ENCODE measurements around the gene SBK1.
"Not testable (repeated sequence)": the region's sequence is repeated elsewhere in the genome, so short reads cannot be mapped to it uniquely, and the experiment has no call there.

Gene SBK1

DNA sequence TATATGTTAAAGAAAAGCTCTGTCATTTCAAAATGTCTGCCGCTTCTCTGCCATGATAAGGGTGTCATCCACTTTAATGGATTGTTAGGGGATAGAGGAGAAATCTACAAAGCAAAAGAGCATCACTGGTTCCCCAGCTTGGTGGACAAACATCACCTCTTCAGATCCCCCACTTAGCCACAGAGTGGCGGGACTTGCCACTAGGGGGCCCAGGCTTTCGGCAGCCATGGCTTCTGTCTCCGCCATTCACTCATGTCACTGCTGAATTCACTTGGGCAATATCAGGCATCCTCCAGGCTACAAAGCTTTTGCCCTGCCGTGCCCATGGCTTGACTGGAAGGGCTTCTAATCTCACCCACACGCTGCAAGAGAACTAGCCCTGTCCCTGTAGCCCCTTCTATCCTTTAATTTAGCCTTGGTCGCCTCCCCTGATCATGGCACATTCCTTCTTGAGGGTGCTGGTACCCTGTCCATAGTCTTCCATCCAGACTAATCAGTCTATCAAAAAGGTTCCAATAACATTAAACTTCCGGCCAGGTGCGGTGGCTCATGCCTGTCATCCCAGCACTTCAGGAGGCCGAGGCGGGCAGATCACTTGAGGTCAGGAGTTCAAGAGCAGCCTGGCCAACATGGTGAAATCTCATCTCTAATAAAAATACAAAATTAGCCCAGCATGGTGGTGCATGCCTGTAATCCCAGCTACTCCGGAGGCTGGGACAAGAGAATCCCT lies 34.7 kb downstream of the SBK1 start:
- H3K4me3 Mint-ChIP-seq = no peak overlapping the region
- H3K27me3 Mint-ChIP-seq = no peaks in the 10 kb centered on the region
- H3K36me3 Mint-ChIP-seq (ENCODE audit: low read depth) = no peaks in the 10 kb centered on the region
- H3K4me1 Mint-ChIP-seq (ENCODE audit: low read depth) = peaks cover 3% of the 10 kb centered on the region
- no peaks in the 10 kb centered on the region for H3K9me3 Mint-ChIP-seq
- no peak overlapping the region for H3K27ac Mint-ChIP-seq

DNA sequence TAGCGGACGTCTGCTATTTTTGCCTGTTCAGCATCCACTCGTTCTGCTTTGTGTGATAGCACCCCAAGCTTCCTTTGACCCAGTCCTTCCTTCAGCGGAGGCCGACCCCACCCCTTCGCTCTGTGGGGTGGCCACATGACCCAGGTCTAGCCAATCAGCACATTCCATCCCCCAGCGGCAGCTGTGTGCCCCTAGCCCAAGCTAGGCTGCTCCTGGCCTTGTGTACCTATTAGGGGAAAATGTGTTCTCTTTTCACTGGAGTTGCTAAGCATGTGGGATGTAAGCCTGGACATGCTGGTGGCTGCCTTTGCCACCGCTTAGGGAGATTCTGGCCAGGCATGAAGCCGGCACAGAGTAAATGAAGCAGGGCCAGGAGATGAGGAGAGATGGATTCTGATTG lies 37.9 kb downstream of the SBK1 start:
- H3K4me3 Mint-ChIP-seq; H3K4me1 Mint-ChIP-seq (ENCODE audit: low read depth); H3K27me3 Mint-ChIP-seq; H3K27ac Mint-ChIP-seq; H3K36me3 Mint-ChIP-seq (ENCODE audit: low read depth); H3K9me3 Mint-ChIP-seq: not testable (repeated sequence)

DNA sequence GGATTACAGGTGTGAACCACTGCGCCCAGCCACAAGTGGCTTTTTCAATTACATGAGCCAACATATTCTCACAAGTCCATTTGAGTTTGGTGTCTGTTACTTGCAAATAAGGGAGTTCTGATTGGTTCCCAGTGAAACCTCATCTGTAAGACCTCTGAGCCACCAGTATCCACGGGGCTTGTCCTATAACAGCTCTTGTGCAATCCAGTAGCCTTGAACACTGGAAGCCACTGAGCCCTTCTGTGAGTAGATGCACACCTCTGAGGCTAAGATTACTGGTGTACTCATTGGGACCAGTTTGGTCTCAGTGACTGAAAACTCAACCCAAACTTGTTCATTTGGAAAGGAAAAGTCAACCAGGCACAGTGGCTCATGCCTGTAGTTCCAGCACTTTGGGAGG lies 38.7 kb downstream of the SBK1 start:
- H3K4me1 Mint-ChIP-seq (ENCODE audit: low read depth); H3K36me3 Mint-ChIP-seq (ENCODE audit: low read depth); H3K27ac Mint-ChIP-seq; H3K9me3 Mint-ChIP-seq; H3K27me3 Mint-ChIP-seq; H3K4me3 Mint-ChIP-seq: not testable (repeated sequence)

DNA sequence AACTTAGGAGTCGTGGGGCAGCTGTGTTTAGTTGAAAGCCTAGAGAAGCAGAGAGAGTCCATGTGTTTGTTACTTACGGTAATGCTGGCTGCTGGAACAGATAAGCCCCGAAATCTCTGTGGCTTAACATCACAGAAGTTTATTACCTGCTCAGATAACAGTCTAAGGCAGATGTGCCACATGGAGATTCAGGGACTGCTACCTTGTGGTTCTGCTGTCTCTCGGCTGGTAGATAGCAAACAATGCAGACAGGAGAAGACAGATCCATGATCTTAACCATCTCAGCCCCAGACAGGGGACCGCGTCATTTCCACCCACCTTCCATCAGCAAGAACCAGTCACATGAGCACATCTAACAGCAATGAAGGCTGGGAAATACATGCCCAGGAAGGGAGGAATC lies 40.3 kb downstream of the SBK1 start:
- not testable (repeated sequence) for H3K9me3 Mint-ChIP-seq; H3K27me3 Mint-ChIP-seq; H3K36me3 Mint-ChIP-seq (ENCODE audit: low read depth); H3K4me1 Mint-ChIP-seq (ENCODE audit: low read depth); H3K4me3 Mint-ChIP-seq; H3K27ac Mint-ChIP-seq

DNA sequence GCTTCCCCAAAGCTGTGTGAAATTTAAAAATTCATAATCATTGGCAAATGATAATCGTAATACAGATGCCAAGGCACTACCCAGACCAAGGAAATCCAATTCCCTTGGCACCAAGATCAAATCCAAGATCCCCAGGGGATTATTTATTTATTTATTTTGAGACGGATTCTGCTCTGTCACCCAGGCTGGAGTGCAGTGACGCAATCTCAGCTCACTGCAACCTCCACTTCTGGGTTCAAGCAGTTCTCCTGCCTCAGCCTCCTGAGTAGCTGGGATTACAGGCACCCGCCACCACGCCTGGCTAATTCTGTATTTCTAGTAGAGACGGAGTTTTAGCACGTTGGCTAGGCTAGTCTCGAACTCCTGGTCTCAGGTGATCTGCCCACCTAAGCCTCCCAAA lies 43.4 kb downstream of the SBK1 start:
- not testable (repeated sequence) for H3K4me3 Mint-ChIP-seq; H3K4me1 Mint-ChIP-seq (ENCODE audit: low read depth); H3K36me3 Mint-ChIP-seq (ENCODE audit: low read depth); H3K9me3 Mint-ChIP-seq; H3K27me3 Mint-ChIP-seq; H3K27ac Mint-ChIP-seq

DNA sequence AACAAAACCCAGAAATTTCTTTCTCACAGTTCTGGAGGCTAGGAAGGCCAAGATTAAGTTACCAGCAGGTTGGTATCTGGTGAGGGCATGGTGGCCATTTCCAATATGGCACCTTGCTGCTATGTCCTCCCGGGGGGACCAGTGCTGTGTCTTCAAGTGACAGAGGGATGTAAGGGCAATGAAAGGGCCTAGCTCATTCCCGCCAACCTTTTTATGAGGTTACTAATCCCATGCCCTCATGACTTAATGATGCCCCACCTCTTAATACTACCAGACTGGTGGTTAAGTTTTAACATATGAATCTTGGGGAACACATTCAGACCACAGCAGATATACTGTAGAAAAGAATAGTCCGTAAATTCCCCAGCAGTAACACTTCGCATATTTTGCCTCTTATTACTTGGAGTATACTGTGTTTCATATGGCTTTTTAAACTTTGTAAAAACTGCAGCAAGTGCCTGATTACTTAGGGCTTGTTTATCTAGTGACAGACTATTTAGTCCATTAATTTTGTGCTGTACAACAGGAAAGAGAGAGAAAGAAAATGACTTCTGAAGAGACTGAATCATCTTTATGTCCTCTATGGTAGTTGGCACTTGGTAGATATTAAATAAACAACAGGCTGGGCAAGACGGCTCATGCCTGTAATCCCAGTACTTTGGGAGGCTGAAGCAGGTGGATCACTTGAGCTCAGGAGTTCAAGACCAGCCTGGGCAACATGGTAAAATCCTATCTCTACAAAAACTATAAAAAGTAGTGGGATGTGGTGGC lies 44.8 kb downstream of the SBK1 start:
- not testable (repeated sequence) for H3K27ac Mint-ChIP-seq; H3K36me3 Mint-ChIP-seq (ENCODE audit: low read depth); H3K4me3 Mint-ChIP-seq; H3K4me1 Mint-ChIP-seq (ENCODE audit: low read depth); H3K9me3 Mint-ChIP-seq; H3K27me3 Mint-ChIP-seq

DNA sequence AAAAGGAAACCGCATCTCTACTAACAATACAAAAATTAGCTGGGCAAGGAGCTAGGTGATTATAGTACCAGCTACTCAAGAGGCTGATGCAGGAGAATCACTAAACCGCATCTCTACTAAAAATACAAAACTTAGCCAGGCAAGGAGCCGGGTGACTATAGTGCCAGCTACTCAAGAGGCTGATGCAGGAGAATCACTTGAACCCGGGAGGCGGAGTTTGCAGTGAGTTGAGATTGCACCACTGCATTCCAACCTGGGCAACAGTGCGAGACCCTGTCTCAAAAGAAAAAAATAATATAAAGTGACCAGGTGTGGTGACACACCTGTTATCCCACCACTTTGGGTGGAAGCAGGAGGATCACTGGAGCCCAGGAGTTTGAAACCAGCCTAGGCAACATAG lies 45.9 kb downstream of the SBK1 start:
- not testable (repeated sequence) for H3K36me3 Mint-ChIP-seq (ENCODE audit: low read depth)

DNA sequence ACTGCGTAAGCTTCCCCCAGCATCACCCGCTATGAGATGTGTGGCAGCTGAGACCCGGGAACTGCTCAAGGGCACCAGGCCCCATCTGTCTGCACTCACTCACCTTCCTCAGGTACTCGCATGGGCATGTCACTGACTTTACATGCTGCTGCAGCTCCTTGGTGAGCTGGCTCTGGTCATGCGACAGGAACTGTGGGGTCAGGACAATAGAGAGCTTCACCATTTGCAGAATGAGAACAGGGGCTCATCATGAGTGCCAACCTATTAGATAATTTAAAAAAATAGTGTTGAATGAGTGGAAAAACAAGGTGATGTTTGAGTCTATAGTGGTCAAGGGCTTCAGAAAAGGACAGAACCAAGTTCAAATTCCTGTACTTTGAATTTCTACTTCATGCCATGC lies 70.3 kb downstream of the SBK1 start:
- not testable (repeated sequence) for H3K36me3 Mint-ChIP-seq (ENCODE audit: low read depth); H3K27ac Mint-ChIP-seq; H3K27me3 Mint-ChIP-seq; H3K9me3 Mint-ChIP-seq; H3K4me3 Mint-ChIP-seq; H3K4me1 Mint-ChIP-seq (ENCODE audit: low read depth)

More for the DNA sequence above, 45.9 kb downstream of the SBK1 start:
- H3K4me1 Mint-ChIP-seq (ENCODE audit: low read depth); H3K4me3 Mint-ChIP-seq; H3K9me3 Mint-ChIP-seq; H3K27me3 Mint-ChIP-seq; H3K27ac Mint-ChIP-seq: not testable (repeated sequence)

DNA sequence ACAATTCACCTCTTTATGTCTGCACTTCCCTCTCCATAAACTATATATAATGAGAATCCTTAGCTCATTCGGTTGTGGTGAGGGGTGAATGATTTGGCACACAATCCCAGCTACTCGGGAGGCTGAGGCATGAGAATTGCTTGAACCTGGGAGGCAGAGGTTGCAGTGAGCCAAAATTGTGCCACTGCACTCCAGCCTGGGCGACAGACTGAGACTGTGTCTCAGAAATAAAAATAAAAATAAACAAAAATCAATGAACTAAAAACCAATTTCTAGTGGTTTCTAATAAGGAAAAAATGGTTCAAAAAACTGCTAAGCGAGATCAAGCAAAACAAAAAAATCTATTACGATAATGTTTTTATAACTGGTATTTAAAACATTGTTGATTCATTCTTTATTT lies 71.1 kb downstream of the SBK1 start, which contains the start of gene NPIPB6:
Gene NPIPB6 (minus strand): TSS at position 101 of the 400 bp plus-strand sequence. CDS start 686 bp downstream, outside the sequence.
- not testable (repeated sequence) for H3K4me1 Mint-ChIP-seq (ENCODE audit: low read depth); H3K9me3 Mint-ChIP-seq; H3K4me3 Mint-ChIP-seq; H3K27me3 Mint-ChIP-seq; H3K27ac Mint-ChIP-seq; H3K36me3 Mint-ChIP-seq (ENCODE audit: low read depth)

DNA sequence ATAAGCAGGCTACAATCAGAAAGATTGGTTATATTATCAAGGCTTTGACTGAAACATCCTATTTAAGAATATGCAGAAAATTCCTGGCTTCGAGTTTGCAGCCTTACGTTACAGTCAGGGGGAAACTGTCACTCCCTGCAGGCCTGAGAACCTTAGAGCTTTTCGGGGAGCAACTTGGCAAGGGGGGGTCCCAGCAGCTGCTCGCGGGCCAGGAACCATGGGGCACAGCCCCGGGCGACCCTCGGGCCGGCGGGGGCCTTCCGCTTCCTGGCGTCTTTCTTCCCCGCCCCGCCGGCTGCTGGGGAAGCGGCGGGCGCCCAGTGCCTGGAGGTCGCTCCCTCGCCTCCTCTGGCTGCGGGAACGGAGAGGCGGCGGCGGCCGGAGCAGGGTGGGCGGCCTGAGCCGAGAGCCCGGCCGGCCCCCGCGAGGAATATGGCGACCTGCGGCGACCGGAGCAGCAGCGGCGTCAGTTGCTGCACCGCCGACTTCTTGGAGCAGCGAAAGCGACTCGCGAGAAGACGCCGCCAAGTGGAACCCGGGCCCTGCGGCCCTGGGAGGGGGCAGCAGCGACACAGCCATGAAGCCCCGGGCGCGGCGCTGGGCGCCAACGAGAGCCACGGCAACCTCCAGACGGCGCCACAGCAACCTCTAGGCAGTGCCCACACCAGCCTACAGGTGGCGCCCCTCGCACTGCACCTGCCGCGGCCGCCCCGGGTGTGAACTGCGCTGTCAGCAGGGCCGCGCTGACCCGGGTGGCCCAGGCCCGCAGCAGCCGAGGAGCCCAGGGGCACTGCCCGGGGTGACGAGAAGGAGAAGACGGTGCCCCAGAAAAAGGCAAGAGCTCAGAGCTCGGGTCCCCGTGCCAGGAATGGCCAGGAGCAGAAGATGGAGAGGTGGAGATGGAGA lies 72.2 kb downstream of the SBK1 start:
- not testable (repeated sequence) for H3K27me3 Mint-ChIP-seq; H3K4me1 Mint-ChIP-seq (ENCODE audit: low read depth); H3K4me3 Mint-ChIP-seq; H3K27ac Mint-ChIP-seq; H3K9me3 Mint-ChIP-seq; H3K36me3 Mint-ChIP-seq (ENCODE audit: low read depth)

DNA sequence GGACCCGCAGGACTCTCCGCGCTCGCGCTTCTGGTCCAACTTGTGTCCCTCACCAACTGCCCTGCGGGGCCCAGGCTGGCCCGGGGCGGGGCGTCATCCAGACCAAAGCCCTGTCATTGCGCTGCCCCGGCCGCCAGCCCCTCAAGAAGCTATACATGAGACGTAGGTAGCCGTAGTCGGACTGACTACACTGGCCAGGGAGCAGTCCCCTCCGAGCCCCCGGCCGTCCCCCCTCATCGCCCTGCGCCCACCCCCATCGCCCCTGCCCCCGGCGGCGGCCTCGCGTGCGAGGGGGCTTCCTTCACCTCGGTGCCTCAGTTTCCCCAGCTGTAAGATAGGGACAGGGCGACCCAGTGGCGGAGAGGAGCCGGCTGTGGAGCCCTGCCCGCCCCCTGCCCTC lies 75.6 kb downstream of the SBK1 start:
- not testable (repeated sequence) for H3K4me1 Mint-ChIP-seq (ENCODE audit: low read depth); H3K4me3 Mint-ChIP-seq

More for the DNA sequence above, 75.6 kb downstream of the SBK1 start:
- H3K27me3 Mint-ChIP-seq; H3K27ac Mint-ChIP-seq; H3K9me3 Mint-ChIP-seq; H3K36me3 Mint-ChIP-seq (ENCODE audit: low read depth): not testable (repeated sequence)
